Activated naive CD4-positive, alpha-beta T cell treated with anti-CD3 and anti-CD28 coated beads for 36 hours (primary cell): ENCODE data around the gene MRM2. TPM values are rescaled to one million over a fixed set of nuclear protein-coding genes. Genes with fewer than 3 reads are reported as not detected.

Experiments
- CTCF ChIA-PET: fragments of 350-600 bp; sonication (Branson Sonifier 250); formaldehyde crosslinking; loops from one replicate; lab custom pipeline; 2021; ENCODE audit warnings: antibody characterized with exemption; lab: Charles Lee
- DNase-seq: peaks from one replicate; pipeline ENCODE4 v3.0.0-alpha.2; 2020
- H3K27ac Mint-ChIP-seq: one replicate; pipeline ENCODE4 v1.8.0; 2021; ENCODE audit warnings: mild to moderate bottlenecking, mixed read lengths
- H3K27me3 Mint-ChIP-seq: one replicate; pipeline ENCODE4 v1.8.0; 2021; ENCODE audit warnings: low read depth, mixed read lengths
- H3K36me3 Mint-ChIP-seq: one replicate; pipeline ENCODE4 v1.8.0; 2021; ENCODE audit warnings: low read depth, mixed read lengths
- H3K4me1 Mint-ChIP-seq: one replicate; pipeline ENCODE4 v1.8.0; 2021; ENCODE audit warnings: low read depth, mixed read lengths
- H3K4me3 Mint-ChIP-seq: one replicate; pipeline ENCODE4 v1.8.0; 2021; ENCODE audit warnings: mild to moderate bottlenecking, moderate library complexity, mixed read lengths
- H3K9me3 Mint-ChIP-seq: one replicate; pipeline ENCODE4 v1.8.0; 2021; ENCODE audit warnings: mixed read lengths
- intact Hi-C: fragments of 100-400 bp; cut with micrococcal nuclease; formaldehyde crosslinking; loops from one replicate; pipeline ENCODE4 v1.15.1; 2023
- total RNA-seq, 2 experiments: library from RNA; stranded (reverse); gene quantifications; one replicate each; pipeline ENCODE4 v1.2.3, GENCODE V29; 2021

The MRM2 gene
- total RNA-seq, 2 experiments from 2014 or later = 21.0 to 24.0 TPM

DNA sequence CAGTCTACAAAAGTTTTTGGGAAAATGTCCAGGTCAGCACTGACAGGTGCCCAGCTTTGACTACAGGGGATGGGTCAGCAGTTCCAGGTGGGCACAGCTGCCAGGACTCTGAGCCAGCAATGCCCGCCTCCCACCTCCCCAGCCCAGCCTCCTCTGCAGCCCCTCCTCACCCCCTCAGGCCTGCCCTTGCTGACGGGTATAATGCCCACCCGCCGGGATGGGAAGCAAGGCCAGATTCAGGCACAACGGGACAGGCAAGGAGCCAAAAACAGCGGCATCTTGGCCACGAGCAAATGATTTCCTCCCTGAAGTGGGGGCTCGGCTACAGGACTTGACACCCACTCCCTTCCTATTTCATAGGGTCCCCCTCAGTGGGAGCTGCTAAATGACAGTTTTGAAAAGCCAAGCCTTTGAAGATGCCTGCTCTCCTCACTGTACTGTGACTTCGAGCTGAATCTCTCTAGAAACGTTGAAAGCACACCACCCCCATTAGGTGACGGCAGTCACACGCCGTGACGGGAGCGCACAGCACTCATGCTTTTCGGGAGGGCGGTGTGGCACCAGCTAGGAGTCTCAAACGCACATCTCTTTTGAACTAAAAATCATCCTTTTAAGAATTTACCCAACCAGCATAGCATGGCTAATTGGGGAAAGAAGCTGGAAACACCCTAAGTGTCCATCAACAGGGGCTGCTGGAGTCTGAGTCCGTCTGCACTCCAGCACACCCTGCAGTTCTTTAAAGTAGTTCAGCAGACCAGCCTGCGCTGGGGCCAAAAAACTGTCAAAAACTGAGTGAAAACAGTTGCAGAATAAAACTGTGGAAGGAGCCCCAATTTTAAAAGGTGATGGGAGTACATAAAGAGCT is 38.9 kb downstream of the MRM2 start:
- Mint-ChIP-seq H3K9me3 (no peaks in the 10 kb centered on the region), H3K4me3 (no peak overlapping the region), H3K36me3 (peaks cover 4% of the 10 kb centered on the region), H3K27me3 (no peaks in the 10 kb centered on the region), H3K27ac (no peak overlapping the region), H3K4me1 (no peaks in the 10 kb centered on the region)
- no peak for DNase-seq
- CTCF ChIA-PET = no interaction called here
- intact Hi-C loops = no loop called here

DNA sequence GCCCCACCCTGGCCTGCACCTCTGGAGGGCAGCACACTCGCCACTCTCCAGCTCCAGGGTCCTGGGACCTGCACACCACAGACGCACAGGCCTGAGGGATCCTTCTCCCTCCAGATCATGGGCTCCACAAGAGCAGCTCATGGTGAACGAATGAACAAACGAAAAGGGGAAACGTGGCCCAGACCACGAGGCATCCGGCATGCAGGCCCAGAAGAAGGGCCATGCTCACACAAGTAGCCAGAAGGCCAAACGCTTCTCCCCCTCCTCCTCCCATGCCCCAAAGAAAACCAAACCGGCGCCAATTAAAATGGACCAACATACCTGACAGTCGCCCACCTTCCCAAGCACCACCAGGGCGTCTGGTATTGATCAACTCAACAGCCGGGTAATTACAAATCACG is 39.6 kb downstream of the MRM2 start:
- Mint-ChIP-seq H3K27ac (no peak overlapping the region), H3K27me3 (no peaks in the 10 kb centered on the region), H3K4me3 (no peak overlapping the region), H3K4me1 (no peaks in the 10 kb centered on the region), H3K36me3 (peaks cover 7% of the 10 kb centered on the region), H3K9me3 (no peaks in the 10 kb centered on the region)
- intact Hi-C loops = no loop called here
- CTCF ChIA-PET = no interaction called here
- DNase-seq = no peak

DNA sequence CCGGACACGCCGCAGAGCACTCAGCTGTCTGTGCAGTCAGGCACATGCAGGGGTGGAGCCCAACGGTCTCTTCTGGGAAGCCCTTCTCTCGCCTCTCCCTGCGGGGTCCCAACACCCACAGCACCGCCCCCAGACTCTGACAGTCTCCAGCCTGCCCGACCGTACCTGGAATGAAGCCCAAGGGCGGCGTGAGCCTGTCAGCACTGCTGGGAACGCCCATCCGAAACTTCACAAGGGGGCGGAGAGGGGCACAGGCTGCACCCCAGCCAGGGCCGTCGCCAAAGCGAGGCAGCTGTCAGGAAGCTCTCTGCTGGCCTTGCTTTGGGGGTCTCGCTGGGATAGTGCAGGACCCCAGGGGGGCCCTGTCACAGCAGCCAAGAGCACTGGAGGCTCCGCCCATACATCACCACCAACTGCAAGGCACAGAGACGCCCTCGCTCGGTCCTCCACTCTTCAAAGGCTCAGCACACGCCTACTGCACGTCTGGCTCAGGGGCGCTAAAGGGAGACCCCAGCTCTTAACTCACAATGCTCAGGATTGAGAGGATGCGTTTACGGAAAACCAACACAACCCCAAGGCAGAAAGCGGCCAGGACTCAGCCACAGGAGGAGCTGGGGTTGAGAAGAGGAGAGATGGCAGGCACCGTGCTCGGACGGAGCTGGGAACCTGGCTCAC is 40.2 kb downstream of the MRM2 start:
- Mint-ChIP-seq H3K27me3 (no peaks in the 10 kb centered on the region), H3K36me3 (peaks cover 9% of the 10 kb centered on the region), H3K4me3 (no peak overlapping the region), H3K4me1 (peaks cover 4% of the 10 kb centered on the region), H3K9me3 (no peaks in the 10 kb centered on the region), H3K27ac (no peak overlapping the region)
- no peak for DNase-seq
- intact Hi-C loops = no loop called here
- CTCF ChIA-PET = no interaction called here

DNA sequence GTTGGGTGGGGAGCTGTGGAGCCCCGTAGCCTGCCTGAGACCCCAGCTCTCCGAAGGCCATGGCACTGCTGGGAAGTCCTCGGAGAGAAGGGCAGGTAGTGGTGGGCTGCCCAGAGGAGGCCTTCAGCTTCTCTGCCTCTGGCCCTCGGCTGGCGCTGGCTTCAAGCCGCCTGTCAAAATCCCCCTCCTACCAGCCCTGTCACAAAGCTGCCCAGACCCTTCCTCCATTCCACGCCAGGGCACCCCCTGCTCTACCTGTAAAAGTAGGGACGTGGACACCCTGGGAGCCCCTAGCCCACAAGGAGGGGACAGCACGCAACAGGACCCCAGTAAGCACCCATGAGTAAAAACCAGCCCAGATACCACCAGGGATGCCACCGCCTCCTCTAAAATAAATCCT is 40.9 kb downstream of the MRM2 start:
- CTCF ChIA-PET = no interaction called here
- H3K4me3 Mint-ChIP-seq = no peak overlapping the region
- peaks cover 15% of the 10 kb centered on the region for H3K36me3 Mint-ChIP-seq
- H3K4me1 Mint-ChIP-seq = peaks cover 4% of the 10 kb centered on the region
- DNase-seq = no peak
- H3K27ac Mint-ChIP-seq = no peak overlapping the region
- no peaks in the 10 kb centered on the region for H3K27me3 Mint-ChIP-seq
- intact Hi-C loops = no loop called here
- peaks cover 3% of the 10 kb centered on the region for H3K9me3 Mint-ChIP-seq

DNA sequence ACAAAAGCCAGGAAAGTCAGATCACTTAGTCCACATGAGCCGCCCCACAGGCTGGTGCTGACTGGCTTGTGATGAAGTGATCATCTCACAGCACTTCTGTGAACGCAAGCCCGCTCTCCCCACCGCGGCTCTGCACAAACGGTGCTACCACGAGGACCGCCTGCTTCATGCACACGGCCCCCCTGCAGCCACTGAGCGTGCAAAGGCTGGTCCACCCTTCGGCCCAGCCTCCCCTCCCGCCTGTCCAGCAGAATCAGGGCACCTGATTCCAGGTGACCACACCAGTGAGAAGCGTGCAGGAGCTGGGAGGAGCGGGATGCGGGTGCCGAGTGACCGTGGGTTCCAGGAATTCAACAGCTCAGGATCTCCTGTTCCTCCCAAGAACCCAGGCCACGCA is 41.4 kb downstream of the MRM2 start:
- intact Hi-C loops = no loop called here
- no peak overlapping the region for H3K27ac Mint-ChIP-seq
- no peak overlapping the region for H3K4me3 Mint-ChIP-seq
- CTCF ChIA-PET = no interaction called here
- H3K36me3 Mint-ChIP-seq = peaks cover 21% of the 10 kb centered on the region
- H3K4me1 Mint-ChIP-seq = peaks cover 4% of the 10 kb centered on the region
- no peaks in the 10 kb centered on the region for H3K27me3 Mint-ChIP-seq
- H3K9me3 Mint-ChIP-seq = peaks cover 8% of the 10 kb centered on the region
- DNase-seq = no peak

DNA sequence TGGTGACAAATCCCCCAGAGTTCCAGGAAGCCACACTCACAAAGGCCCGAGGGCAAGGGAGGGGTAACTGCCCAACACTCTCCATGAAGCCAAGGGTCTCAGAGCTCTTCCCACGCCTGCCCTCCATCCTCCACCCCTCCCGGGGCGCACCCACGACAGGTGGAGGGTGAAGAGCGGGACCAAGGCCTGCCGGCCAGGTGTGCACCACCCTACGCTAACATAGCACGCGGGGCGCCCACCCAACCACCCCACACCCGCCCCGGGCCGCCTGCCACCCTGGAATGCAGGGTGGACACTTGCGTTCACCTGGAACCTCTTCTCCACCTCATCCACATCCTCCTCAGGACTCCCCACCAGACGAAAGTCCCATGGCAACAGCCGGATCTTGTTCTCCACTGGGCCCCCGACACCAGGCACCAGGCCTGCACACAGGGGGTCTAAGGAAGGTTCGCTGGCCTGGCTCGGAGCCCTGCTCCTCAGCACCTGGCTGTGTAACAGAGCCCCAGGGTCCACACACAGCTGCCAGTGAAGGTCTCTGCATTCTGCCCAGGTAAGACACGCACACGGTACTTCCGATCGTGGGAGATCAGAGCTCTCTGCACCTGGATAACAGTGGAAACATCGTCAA is 41.9 kb downstream of the MRM2 start:
- DNase-seq = no peak

DNA sequence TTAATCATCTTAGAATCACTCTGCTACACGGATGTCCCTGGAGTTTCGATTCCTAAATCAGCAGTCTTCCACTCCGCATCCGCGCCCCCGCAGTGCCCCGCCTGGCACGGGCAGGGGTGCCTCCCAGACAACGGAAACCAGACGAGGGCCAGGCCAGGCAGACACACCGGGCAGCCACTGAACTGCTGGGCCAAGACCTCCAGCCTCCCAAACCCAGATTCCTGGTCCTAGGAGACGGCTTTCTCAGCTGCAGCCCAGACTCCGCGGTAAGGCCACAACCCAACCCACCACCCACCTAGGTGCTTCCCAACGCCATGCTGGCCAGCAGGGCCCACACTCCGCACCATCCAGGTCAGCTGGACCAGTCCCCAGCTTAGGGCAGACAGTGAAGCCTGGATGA is 42.5 kb downstream of the MRM2 start:
- intact Hi-C loops = no loop called here
- CTCF ChIA-PET = no interaction called here
- Mint-ChIP-seq H3K27me3 (no peaks in the 10 kb centered on the region), H3K9me3 (peaks cover 9% of the 10 kb centered on the region), H3K4me3 (no peak overlapping the region), H3K27ac (no peak overlapping the region), H3K36me3 (peaks cover 26% of the 10 kb centered on the region), H3K4me1 (peaks cover 4% of the 10 kb centered on the region)
- no peak for DNase-seq

More for the DNA sequence above, 41.9 kb downstream of the MRM2 start:
- CTCF ChIA-PET = no interaction called here
- H3K9me3 Mint-ChIP-seq = peaks cover 9% of the 10 kb centered on the region
- H3K27me3 Mint-ChIP-seq = no peaks in the 10 kb centered on the region
- peaks cover 26% of the 10 kb centered on the region for H3K36me3 Mint-ChIP-seq
- no peak overlapping the region for H3K27ac Mint-ChIP-seq
- peaks cover 4% of the 10 kb centered on the region for H3K4me1 Mint-ChIP-seq
- intact Hi-C loops = no loop called here
- no peak overlapping the region for H3K4me3 Mint-ChIP-seq

DNA sequence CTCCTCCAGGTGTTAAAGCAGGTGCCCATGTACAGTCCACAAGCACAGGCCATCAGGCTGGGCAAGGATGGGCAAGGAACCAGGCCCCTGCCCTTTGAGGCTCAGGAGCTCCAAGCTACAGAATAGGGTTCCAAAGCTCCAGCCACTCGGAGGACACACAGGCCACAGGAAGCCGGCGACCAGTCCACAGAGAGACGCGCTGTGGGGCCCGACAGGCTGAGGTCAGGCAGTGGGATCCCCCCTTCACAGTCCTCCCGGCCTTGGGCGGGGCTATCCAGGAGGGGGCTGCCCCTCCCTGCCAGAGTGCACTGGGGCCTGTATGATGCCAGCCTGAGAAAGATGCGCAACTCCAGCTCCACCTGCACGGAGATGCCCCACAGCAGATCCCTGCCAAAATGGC is 43.2 kb downstream of the MRM2 start:
- peaks cover 4% of the 10 kb centered on the region for H3K4me1 Mint-ChIP-seq
- H3K36me3 Mint-ChIP-seq = peaks cover 26% of the 10 kb centered on the region
- DNase-seq = no peak
- H3K9me3 Mint-ChIP-seq = peaks cover 9% of the 10 kb centered on the region
- H3K27me3 Mint-ChIP-seq = no peaks in the 10 kb centered on the region
- H3K4me3 Mint-ChIP-seq = no peak overlapping the region
- H3K27ac Mint-ChIP-seq = no peak overlapping the region
- intact Hi-C loops = no loop called here
- CTCF ChIA-PET = interaction anchor here (1.0 kb wide), 1 partner anchor 1009 kb away, joined by 3 read pairs; no protein-coding TSS in a partner anchor

DNA sequence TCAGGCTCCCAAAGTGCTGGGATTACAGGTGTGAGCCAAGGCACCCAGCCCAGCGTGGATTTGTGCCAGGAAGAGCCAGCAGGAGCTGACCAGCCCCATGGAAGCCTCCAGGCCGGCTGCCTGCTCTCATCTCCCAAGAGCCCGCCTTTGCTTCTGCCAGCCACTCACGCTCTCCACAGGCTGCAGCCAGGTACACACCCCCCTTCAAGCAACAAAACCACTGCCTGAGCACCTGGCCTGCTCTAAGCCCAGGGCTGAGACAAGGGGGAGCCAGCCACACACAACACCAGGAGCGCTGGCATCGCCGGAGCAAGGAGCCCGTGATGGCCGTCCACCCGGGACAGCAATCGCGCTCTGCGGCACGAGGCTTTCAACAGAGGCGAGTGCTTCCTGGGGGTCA is 43.8 kb downstream of the MRM2 start:
- CTCF ChIA-PET = interaction anchor here (1.0 kb wide), 1 partner anchor 1008 kb away, joined by 3 read pairs; no protein-coding TSS in a partner anchor
- H3K36me3 Mint-ChIP-seq = peaks cover 26% of the 10 kb centered on the region
- DNase-seq = no peak

DNA sequence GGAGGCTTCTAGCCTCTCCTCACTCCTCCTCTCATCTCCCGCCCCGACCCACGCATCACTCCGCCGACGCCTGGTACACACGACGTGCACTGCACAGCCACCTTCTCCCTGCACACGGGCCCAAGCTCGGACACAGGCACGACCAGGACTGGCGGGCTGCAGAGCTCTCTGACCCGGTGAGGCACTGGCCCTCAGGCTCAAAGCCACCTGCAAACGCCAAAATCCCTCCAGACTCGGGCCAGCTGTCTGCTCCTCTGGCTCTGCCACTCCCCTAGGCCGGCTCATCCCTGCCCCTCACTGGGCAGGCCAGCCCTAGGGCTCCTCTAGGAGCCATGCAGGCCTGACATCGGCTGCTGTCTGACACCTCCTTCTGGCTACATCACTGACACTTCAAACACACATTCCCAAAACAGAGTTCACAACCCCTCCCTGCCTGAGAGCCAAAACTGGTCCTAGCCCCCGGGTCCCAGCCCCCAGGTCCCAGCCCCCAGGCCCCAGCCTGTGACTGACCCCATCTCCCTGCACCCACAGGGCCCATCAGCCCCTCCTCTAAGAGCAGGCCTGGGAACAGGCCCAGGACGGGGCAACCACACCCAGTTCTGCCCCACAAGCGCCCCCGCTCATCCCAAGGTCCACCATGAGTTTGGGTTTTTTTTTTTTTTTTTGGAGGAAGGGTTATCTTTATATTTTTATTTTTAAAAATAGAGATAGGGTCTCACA is 44.4 kb downstream of the MRM2 start:
- DNase-seq = no peak

More for the DNA sequence above, 43.8 kb downstream of the MRM2 start:
- Mint-ChIP-seq H3K27me3 (no peaks in the 10 kb centered on the region), H3K4me1 (peaks cover 4% of the 10 kb centered on the region), H3K9me3 (peaks cover 9% of the 10 kb centered on the region), H3K27ac (no peak overlapping the region), H3K4me3 (no peak overlapping the region)
- intact Hi-C loops = no loop called here

DNA sequence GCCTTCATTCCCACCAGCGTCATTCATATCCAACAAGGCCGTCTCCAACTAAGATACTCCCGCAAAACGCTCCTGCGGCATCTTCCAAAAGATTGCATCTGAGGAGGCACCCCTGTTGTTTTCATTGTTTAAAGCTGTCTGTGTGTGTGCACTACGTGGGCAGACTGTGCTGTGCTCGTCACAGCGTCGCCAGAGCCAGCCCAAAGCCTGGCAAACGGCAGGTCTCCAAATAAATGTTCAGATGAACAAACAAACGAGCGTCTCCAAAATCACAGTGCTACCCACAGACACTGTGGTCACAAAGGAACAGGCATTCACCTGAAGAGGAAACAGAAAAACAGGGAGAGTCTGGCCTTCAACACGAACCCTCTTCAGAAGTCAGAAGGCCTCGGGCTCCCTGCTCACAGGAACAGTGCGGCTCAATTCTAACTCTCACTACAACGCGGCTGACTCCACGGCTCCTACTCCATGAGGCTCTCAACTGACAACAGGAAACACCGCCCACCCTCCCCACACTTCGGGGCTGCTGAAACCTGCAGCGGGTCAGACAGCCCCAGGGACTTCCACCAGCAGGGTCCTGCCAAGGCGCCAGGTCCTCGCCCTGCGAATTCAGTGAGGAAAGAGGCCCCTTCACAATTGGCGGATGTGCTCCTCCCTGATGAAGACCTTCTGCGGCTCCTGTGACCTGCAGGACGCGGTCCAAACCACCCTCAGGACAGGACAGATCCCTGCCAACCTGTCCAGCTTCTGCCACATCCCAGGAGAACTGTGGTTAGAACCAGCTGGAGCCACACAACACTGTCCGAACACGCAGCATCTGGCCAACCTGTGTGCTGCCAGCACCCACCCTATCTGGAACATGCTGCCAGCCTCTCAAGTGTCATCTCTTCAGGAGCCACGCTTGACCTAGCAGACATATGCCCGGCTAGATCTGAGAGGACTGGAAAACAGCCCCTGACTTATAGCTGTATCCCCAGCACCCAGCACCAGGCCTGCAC is 45.3 kb downstream of the MRM2 start:
- H3K4me3 Mint-ChIP-seq = no peak overlapping the region
- peaks cover 29% of the 10 kb centered on the region for H3K36me3 Mint-ChIP-seq
- H3K27me3 Mint-ChIP-seq = no peaks in the 10 kb centered on the region
- DNase-seq = no peak
- CTCF ChIA-PET = no interaction called here
- peaks cover 9% of the 10 kb centered on the region for H3K9me3 Mint-ChIP-seq
- H3K4me1 Mint-ChIP-seq = peaks cover 4% of the 10 kb centered on the region
- intact Hi-C loops = no loop called here
- H3K27ac Mint-ChIP-seq = no peak overlapping the region

More for the DNA sequence above, 44.4 kb downstream of the MRM2 start:
- intact Hi-C loops = no loop called here
- H3K9me3 Mint-ChIP-seq = peaks cover 9% of the 10 kb centered on the region
- H3K4me3 Mint-ChIP-seq = no peak overlapping the region
- peaks cover 4% of the 10 kb centered on the region for H3K4me1 Mint-ChIP-seq
- CTCF ChIA-PET = no interaction called here
- peaks cover 26% of the 10 kb centered on the region for H3K36me3 Mint-ChIP-seq
- no peaks in the 10 kb centered on the region for H3K27me3 Mint-ChIP-seq
- H3K27ac Mint-ChIP-seq = no peak overlapping the region
